H1 (cell line): ENCODE data around the gene DNAJB8. TPM values are rescaled to one million over a fixed set of nuclear protein-coding genes. Genes with fewer than 3 reads are reported as not detected.

Experiments
- CTCF ChIA-PET: fragments of 300-600 bp; sonication (Branson Sonifier 250); formaldehyde crosslinking; loops from one replicate; lab custom pipeline; 2021; ENCODE audit not compliant: partially characterized antibody; lab: Charles Lee
- POLR2A ChIA-PET: fragments of 300-600 bp; sonication (Branson Sonifier 250); formaldehyde crosslinking; loops from one replicate; lab custom pipeline; 2021; ENCODE audit warnings: inconsistent platforms; ENCODE audit not compliant: partially characterized antibody; lab: Charles Lee
- DNase-seq, 2 experiments: peaks; one replicate each; pipeline versions ENCODE4 v3.0.0 to v3.0.0-alpha.2; 2010 to 2022; ENCODE audit warnings: low spot score in 2 of 2, low read depth in 1 of 2, mixed read lengths in 1 of 2
- FAIRE-seq: peaks from 2 replicates; lab custom pipeline; 2011; peaks lifted over from hg19 to GRCh38; lab: Jason Lieb, UNC
- H2AFZ ChIP-seq: 2 replicates; pipeline ENCODE4 v1.8.1; 2012; ENCODE audit warnings: low read length, inconsistent platforms
- H2AK5ac ChIP-seq: 2 replicates; pipeline ENCODE4 v1.6.1; 2013; ENCODE audit warnings: low read depth, low read length
- H2BK120ac ChIP-seq: replicated peaks from 2 replicates; pipeline ENCODE3; 2013; ENCODE audit warnings: low read depth, low read length, inconsistent platforms
- H2BK12ac ChIP-seq: 2 replicates; pipeline ENCODE4 v1.6.1; 2013; ENCODE audit warnings: low read depth, low read length
- H2BK15ac ChIP-seq: 2 replicates; pipeline ENCODE4 v1.6.1; 2013; ENCODE audit warnings: low read length
- H2BK20ac ChIP-seq: 2 replicates; pipeline ENCODE4 v1.6.1; 2013; ENCODE audit warnings: low read length
- H2BK5ac ChIP-seq: 2 replicates; pipeline ENCODE4 v1.6.1; 2013; ENCODE audit warnings: low read depth, low read length
- H3K14ac ChIP-seq: 2 replicates; pipeline ENCODE4 v1.6.1; 2013; ENCODE audit warnings: inconsistent platforms; ENCODE audit not compliant: insufficient read length
- H3K18ac ChIP-seq: 2 replicates; pipeline ENCODE4 v1.6.1; 2013; ENCODE audit warnings: low read length; ENCODE audit errors: extremely low read depth
- H3K23ac ChIP-seq: 2 replicates; pipeline ENCODE4 v1.6.1; 2013; ENCODE audit warnings: inconsistent platforms; ENCODE audit not compliant: insufficient read length
- H3K23me2 ChIP-seq: 2 replicates; pipeline ENCODE4 v1.6.1; 2013; ENCODE audit warnings: low read depth, low read length
- H3K27ac ChIP-seq: 2 replicates; pipeline ENCODE4 v1.6.1; 2011; ENCODE audit warnings: low read depth, low read length, inconsistent platforms
- H3K27me3 ChIP-seq, 4 experiments: replicated peaks in 1 of 4; 1 replicate in 1 of 4; 2 replicates in 3 of 4; pipeline versions ENCODE4 v1.6.1 to v1.8.1; 2011 to 2013; ENCODE audit warnings: low read length in 3 of 4, mild to moderate bottlenecking in 3 of 4, inconsistent platforms in 2 of 4, mixed read lengths in 2 of 4, moderate library complexity in 1 of 4; ENCODE audit not compliant: control insufficient read depth in 3 of 4, insufficient read depth in 3 of 4; ENCODE audit errors: extremely low read depth in 1 of 4
- H3K36me3 ChIP-seq, 4 experiments: 2 replicates each; pipeline versions ENCODE4 v1.6.1 to v1.8.1; 2011 to 2013; ENCODE audit warnings: mild to moderate bottlenecking in 4 of 4, low read length in 3 of 4, moderate library complexity in 2 of 4, control low read depth in 1 of 4, inconsistent platforms in 1 of 4; ENCODE audit not compliant: insufficient read depth in 4 of 4, control insufficient read depth in 2 of 4
- H3K4ac ChIP-seq: replicated peaks from 2 replicates; pipeline ENCODE3; 2013; ENCODE audit warnings: low read length, low read depth, mixed read lengths, inconsistent platforms; ENCODE audit not compliant: insufficient read length
- H3K4me1 ChIP-seq, 4 experiments: replicated peaks in 1 of 4; 1 replicate in 1 of 4; 2 replicates in 3 of 4; pipeline versions ENCODE4 v1.6.1 to v1.8.1; 2011 to 2013; ENCODE audit warnings: low read length in 3 of 4, inconsistent platforms in 2 of 4, mixed read lengths in 1 of 4; ENCODE audit not compliant: insufficient read depth in 4 of 4, control insufficient read depth in 3 of 4
- H3K4me2 ChIP-seq, 2 experiments: 2 replicates each; pipeline versions ENCODE4 v1.6.1 to v1.8.1; 2011 to 2013; ENCODE audit warnings: low read depth in 2 of 2, low read length in 2 of 2, control low read depth in 1 of 2, inconsistent platforms in 1 of 2, mild to moderate bottlenecking in 1 of 2; ENCODE audit not compliant: insufficient read depth in 1 of 2
- H3K4me3 ChIP-seq, 4 experiments: fragments of 200-600, 300-600 bp in 1 of 4; sonication (generic), shearing (Covaris generic), sonication (Bioruptor Twin) in 1 of 4; 2 replicates each; pipeline versions ENCODE4 v1.5.1 to v1.8.1; 2011 to 2016; ENCODE audit warnings: low read length in 4 of 4, low read depth in 3 of 4, control low read depth in 2 of 4, inconsistent platforms in 2 of 4, mild to moderate bottlenecking in 2 of 4, mixed read lengths in 1 of 4, moderate library complexity in 1 of 4; ENCODE audit not compliant: insufficient read depth in 2 of 4; ENCODE audit errors: extremely low read depth in 1 of 4
- H3K56ac ChIP-seq: replicated peaks from 2 replicates; pipeline ENCODE3; 2013; ENCODE audit warnings: low read depth, mild to moderate bottlenecking, mixed read lengths, low read length, inconsistent platforms; ENCODE audit not compliant: insufficient read length
- H3K79me1 ChIP-seq: 2 replicates; pipeline ENCODE4 v1.6.1; 2013; ENCODE audit warnings: low read depth, low read length, control low read depth
- H3K79me2 ChIP-seq, 2 experiments: 2 replicates each; pipeline versions ENCODE4 v1.6.1 to v1.8.1; 2012 to 2013; ENCODE audit warnings: low read length in 2 of 2, mild to moderate bottlenecking in 2 of 2, inconsistent platforms in 1 of 2; ENCODE audit not compliant: insufficient read depth in 2 of 2, control insufficient read depth in 1 of 2
- H3K9ac ChIP-seq, 4 experiments: replicated peaks in 1 of 4; 1 replicate in 1 of 4; 2 replicates in 3 of 4; pipeline versions ENCODE4 v1.6.1 to v1.8.1; 2011 to 2013; ENCODE audit warnings: low read depth in 3 of 4, low read length in 3 of 4, control low read depth in 2 of 4, mild to moderate bottlenecking in 2 of 4, moderate library complexity in 2 of 4, inconsistent platforms in 1 of 4; ENCODE audit errors: extremely low read depth in 1 of 4
- H3K9me3 ChIP-seq, 2 experiments: 2 replicates each; pipeline versions ENCODE4 v1.6.1 to v1.8.1; 2012 to 2013; ENCODE audit warnings: mild to moderate bottlenecking in 2 of 2, moderate library complexity in 2 of 2, control low read depth in 1 of 2, inconsistent platforms in 1 of 2, low read depth in 1 of 2, low read length in 1 of 2, mixed read lengths in 1 of 2; ENCODE audit not compliant: insufficient read depth in 2 of 2
- H4K20me1 ChIP-seq, 2 experiments: replicated peaks in 1 of 2; 2 replicates each; pipeline versions ENCODE3 to v1.8.1; 2011 to 2013; ENCODE audit warnings: inconsistent platforms in 2 of 2, low read length in 2 of 2, mild to moderate bottlenecking in 1 of 2; ENCODE audit not compliant: insufficient read depth in 2 of 2, control insufficient read depth in 1 of 2
- H4K5ac ChIP-seq: 2 replicates; pipeline ENCODE4 v1.6.1; 2013; ENCODE audit warnings: low read length, low read depth, mixed read lengths, inconsistent platforms; ENCODE audit not compliant: insufficient read length
- H4K8ac ChIP-seq: 2 replicates; pipeline ENCODE4 v1.8.0; 2013; ENCODE audit warnings: mild to moderate bottlenecking, moderate library complexity, low read length, inconsistent platforms; ENCODE audit not compliant: insufficient read depth; ENCODE audit errors: extremely low read depth
- H4K91ac ChIP-seq: replicated peaks from 2 replicates; pipeline ENCODE3; 2013; ENCODE audit warnings: low read length, mixed read lengths, inconsistent platforms; ENCODE audit not compliant: insufficient read length
- MAFK ChIP-seq: IDR thresholded peaks from 2 replicates; pipeline ENCODE4 v1.6.1; 2012; ENCODE audit warnings: low read depth, mild to moderate bottlenecking, improper control_type of control experiment, low read length
- POLR2A ChIP-seq, 2 experiments: IDR thresholded peaks; 1 replicate in 1 of 2; 2 replicates in 1 of 2; pipeline ENCODE4 v1.6.1; 2011; ENCODE audit warnings: low read depth in 2 of 2, low read length in 2 of 2, mild to moderate bottlenecking in 2 of 2; ENCODE audit errors: control extremely low read depth in 1 of 2
- RBBP5 ChIP-seq: IDR thresholded peaks from 2 replicates; pipeline ENCODE4 v1.7.1; 2012; ENCODE audit warnings: low read depth, mild to moderate bottlenecking, inconsistent platforms, low read length, moderate library complexity, borderline replicate concordance
- SP4 ChIP-seq: IDR thresholded peaks from 2 replicates; pipeline ENCODE4 v1.6.1; 2012; ENCODE audit warnings: low read length, inconsistent platforms
- SRF ChIP-seq: IDR thresholded peaks from 2 replicates; pipeline ENCODE4 v1.6.1; 2011; ENCODE audit warnings: mild to moderate bottlenecking, low read depth, low read length, moderate library complexity
- ZNF274 ChIP-seq: IDR thresholded peaks from 2 replicates; pipeline ENCODE4 v1.7.0; 2012; ENCODE audit warnings: low read length, borderline replicate concordance; ENCODE audit errors: extremely low read depth
- WGBS, 2 experiments: shearing (Covaris generic) in 1 of 2; methylation state at CpG; one replicate each; pipeline versions ENCODE4 v1.1.6 to v1.1.7; 2013 to 2015; ENCODE audit warnings: low lambda C conversion rate in 2 of 2, mixed read lengths in 2 of 2, inconsistent platforms in 1 of 2, low coverage in 1 of 2, missing lambda C conversion rate in 1 of 2; ENCODE audit not compliant: insufficient replicate concordance in 2 of 2, insufficient coverage in 1 of 2, insufficient read length in 1 of 2; ENCODE audit errors: extremely low coverage in 1 of 2, missing lambda C conversion rate in 1 of 2; 5-methylcytosine and 5-hydroxymethylcytosine counted together
- polyA plus RNA-seq, 7 experiments: library from polyadenylated mRNA; depleted of rRNA in 3 of 7; stranded (reverse) in 5 of 7; unstranded in 2 of 7; fragments of >200 nt in 5 of 7; fragments of 200-250 nt in 2 of 7; gene quantifications; 1 replicate in 5 of 7; 2 replicates in 1 of 7; 4 replicates in 1 of 7; pipeline versions ENCODE4 v1.2.1 to v1.2.3, GENCODE V29; 2011 to 2013; ENCODE audit warnings: missing spikeins in 2 of 7, mixed read lengths in 2 of 7
- total RNA-seq: library from RNA; stranded (reverse); fragmentation: NEBNext Ultra II Directional; extraction: Animal tissue kit (Norgen Biotek cat#: 25700); gene quantifications from 2 replicates; pipeline ENCODE4 v1.2.1, GENCODE V29; 2021
- TF ChIP-seq, protein P1 (sequence below): IDR thresholded peaks from 2 replicates; pipeline ENCODE4 v1.6.1; 2012; ENCODE audit warnings: inconsistent platforms
- TF ChIP-seq, protein P2 (sequence below), 3 experiments: IDR thresholded peaks; 1 replicate in 2 of 3; 2 replicates in 1 of 3; pipeline versions ENCODE4 v1.5.1 to v1.6.1; 2011; ENCODE audit warnings: low read length in 3 of 3, mild to moderate bottlenecking in 3 of 3, inconsistent platforms in 2 of 3, low read depth in 1 of 3, moderate library complexity in 1 of 3; ENCODE audit not compliant: insufficient read depth in 1 of 3; ENCODE audit errors: control extremely low read depth in 1 of 3

The DNAJB8 gene
- total and polyA plus RNA-seq, 2 of the 8 experiments (the other 6 are each of a cell fraction or from before 2014, with no cell fraction given): not detected

DNA sequence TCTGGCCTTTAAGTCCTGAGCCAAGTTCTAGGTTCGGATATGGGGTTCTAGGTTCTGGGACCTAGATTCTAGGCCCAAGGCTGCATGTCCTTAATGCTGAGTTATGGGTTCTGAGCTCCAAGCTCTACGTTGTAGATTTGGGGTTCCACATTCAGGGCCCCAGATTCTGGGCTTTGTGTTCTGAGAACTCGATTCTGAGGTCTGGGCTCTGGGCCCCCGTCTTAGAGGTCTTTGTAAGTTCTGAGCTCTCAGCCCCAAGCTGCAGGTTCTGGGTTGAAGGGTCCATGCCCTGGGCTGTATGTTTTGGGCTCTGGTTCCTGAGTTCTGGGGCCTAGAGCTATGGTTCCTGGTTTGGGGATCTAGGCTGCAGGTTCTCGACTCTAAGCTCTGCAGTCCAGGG is 10.0 kb upstream of the DNAJB8 start:
- H3K4me1 ChIP-seq: peaks cover 0 to 38% (median 16%) of the 10 kb centered on the region in 4 experiments; a peak in 6 of 7 replicates
- FAIRE-seq (no peak), DNase-seq (no peak)
- no peak overlapping the region for H4K91ac ChIP-seq
- no peak overlapping the region for H2AFZ ChIP-seq
- H3K4me3 ChIP-seq: no peak overlapping the region
- H3K14ac ChIP-seq: no peak overlapping the region
- H3K36me3 ChIP-seq: no peaks in the 10 kb centered on the region
- no peak overlapping the region for H2AK5ac ChIP-seq
- no peak overlapping the region for H2BK12ac ChIP-seq
- H3K23me2 ChIP-seq: no peaks in the 10 kb centered on the region; the same call in 1 of the 2 replicates
- H3K27me3 ChIP-seq: peaks cover 79 to 100% (median 98%) of the 10 kb centered on the region in 4 experiments
- no peaks in the 10 kb centered on the region for H3K79me2 ChIP-seq
- ChIA-PET POLR2A (no interaction called here), CTCF (interaction anchor here (1.6 to 4.2 kb wide), 3 partner anchors 13 to 97 kb away, joined by 4 to 28 read pairs (median 21); no protein-coding TSS in a partner anchor)
- H4K8ac ChIP-seq: no peak overlapping the region
- no peak overlapping the region for H2BK5ac ChIP-seq
- H3K9me3 ChIP-seq: 0 out of 4 replicates have a peak, but pooled peaks cover 0 to 3% of the 10 kb centered on the region in 2 experiments
- H3K23ac ChIP-seq: no peak overlapping the region
- no peak overlapping the region for H3K9ac ChIP-seq
- H3K18ac ChIP-seq: no peak overlapping the region
- H2BK15ac ChIP-seq: no peak overlapping the region
- H4K20me1 ChIP-seq: peaks cover 6 to 11% of the 10 kb centered on the region in 2 experiments
- H3K4me2 ChIP-seq: no peak overlapping the region
- whole genome bisulfite sequencing, 2 experiments: 93% methylated on average over 5 of the region's 5 CpGs; no CpG with 5 or more reads in 1 of the 2 experiments
- no peaks in the 10 kb centered on the region for H3K79me1 ChIP-seq
- H3K4ac ChIP-seq: no peak overlapping the region
- no peak overlapping the region for H2BK20ac ChIP-seq
- H2BK120ac ChIP-seq: no peak overlapping the region
- no peak overlapping the region for H3K56ac ChIP-seq
- no peak overlapping the region for H3K27ac ChIP-seq
- no peak overlapping the region for H4K5ac ChIP-seq
- TF ChIP-seq SP4 (no peak), ZNF274 (no peak), SRF (no peak), POLR2A (IDR thresholded peaks at IDR 0.05; ENCODE audit: control extremely low read depth in 1 of 2, low read depth in 2 of 2, low read length in 2 of 2) (no peak), RBBP5 (no peak), MAFK (no peak)
- TF ChIP-seq, protein P1, sequence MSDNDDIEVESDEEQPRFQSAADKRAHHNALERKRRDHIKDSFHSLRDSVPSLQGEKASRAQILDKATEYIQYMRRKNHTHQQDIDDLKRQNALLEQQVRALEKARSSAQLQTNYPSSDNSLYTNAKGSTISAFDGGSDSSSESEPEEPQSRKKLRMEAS: no peak
- TF ChIP-seq, protein P2, sequence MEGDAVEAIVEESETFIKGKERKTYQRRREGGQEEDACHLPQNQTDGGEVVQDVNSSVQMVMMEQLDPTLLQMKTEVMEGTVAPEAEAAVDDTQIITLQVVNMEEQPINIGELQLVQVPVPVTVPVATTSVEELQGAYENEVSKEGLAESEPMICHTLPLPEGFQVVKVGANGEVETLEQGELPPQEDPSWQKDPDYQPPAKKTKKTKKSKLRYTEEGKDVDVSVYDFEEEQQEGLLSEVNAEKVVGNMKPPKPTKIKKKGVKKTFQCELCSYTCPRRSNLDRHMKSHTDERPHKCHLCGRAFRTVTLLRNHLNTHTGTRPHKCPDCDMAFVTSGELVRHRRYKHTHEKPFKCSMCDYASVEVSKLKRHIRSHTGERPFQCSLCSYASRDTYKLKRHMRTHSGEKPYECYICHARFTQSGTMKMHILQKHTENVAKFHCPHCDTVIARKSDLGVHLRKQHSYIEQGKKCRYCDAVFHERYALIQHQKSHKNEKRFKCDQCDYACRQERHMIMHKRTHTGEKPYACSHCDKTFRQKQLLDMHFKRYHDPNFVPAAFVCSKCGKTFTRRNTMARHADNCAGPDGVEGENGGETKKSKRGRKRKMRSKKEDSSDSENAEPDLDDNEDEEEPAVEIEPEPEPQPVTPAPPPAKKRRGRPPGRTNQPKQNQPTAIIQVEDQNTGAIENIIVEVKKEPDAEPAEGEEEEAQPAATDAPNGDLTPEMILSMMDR (IDR thresholded peaks at IDR 0.05; ENCODE audit: control extremely low read depth in 1 of 3, insufficient read depth in 1 of 3, low read depth in 1 of 3, low read length in 3 of 3): no peak
